Measurements from ENCODE around the gene NIPSNAP2. TPM values are rescaled to one million over a fixed set of nuclear protein-coding genes. Genes with fewer than 3 reads are reported as not detected.
A peak's percentile ranks its signal among the peaks of the same experiment; 100 is the strongest.

NIPSNAP2 gene
- total RNA-seq (97.7 and 123 TPM in 2 replicates), polyA plus RNA-seq (197 and 207 TPM in 2 replicates)

DNA sequence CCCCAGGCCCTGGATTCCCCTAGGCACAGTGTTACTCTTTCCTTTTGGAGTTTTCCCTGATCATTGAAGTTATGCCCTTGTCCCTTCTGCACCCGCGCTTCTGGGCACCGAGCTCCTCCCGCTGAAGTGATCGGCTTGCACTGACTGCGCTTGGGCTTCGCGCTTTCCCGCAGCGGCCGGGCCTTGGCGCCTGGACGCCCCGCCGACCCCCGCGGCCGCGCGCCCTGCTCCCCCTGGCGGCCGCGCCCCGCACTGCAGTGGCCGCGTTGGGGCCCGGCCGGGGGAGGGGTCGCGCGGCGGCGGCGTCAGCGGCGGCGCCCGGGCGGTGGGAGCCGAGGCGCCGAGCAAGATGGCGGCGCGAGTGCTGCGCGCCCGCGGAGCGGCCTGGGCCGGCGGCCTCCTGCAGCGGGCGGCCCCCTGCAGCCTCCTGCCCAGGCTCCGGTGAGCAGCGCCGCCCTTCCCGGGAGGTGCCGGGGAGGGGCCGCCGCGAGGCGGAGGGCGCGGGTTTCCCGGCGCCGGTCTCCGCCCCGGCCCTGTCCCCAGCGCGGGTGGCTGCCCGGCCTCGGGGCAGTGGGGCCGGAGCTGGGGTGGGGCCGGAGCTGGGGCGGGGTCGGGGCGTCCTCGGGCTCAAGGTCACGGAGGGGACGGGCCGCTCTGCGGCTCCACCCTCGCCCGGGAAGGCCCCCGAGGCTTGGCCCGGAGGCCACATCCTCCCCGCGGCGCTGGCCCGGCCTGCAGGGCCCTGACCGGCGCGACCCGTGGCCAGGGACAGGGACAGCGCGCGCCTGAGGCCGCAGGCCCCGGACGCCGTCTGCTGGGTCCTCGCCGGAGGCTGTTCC is at the start of gene NIPSNAP2:
TSS of gene NIPSNAP2 (plus strand) at position 325 of the 839 bp plus-strand sequence. CDS start at position 350, 25 bp downstream.
- Histone ChIP-seq H3K4me3 (peak within 1 kb of the TSS; percentile 74), H3K4me1 (ENCODE audit: low read depth) (peaks cover 8% of the 10 kb centered on the region), H3K27me3 (peaks cover 12% of the 10 kb centered on the region), H3K27ac (peak within 1 kb of the TSS; percentile 98), H3K36me3 (no peaks in the 10 kb centered on the region), H3K9me3 (ENCODE audit: low read depth) (no peaks in the 10 kb centered on the region)
- peak; percentile 74 to 88 for DNase-seq (ENCODE audit: low read depth in 1 of 2, low spot score in 1 of 2)
- TF ChIP-seq, protein P1, sequence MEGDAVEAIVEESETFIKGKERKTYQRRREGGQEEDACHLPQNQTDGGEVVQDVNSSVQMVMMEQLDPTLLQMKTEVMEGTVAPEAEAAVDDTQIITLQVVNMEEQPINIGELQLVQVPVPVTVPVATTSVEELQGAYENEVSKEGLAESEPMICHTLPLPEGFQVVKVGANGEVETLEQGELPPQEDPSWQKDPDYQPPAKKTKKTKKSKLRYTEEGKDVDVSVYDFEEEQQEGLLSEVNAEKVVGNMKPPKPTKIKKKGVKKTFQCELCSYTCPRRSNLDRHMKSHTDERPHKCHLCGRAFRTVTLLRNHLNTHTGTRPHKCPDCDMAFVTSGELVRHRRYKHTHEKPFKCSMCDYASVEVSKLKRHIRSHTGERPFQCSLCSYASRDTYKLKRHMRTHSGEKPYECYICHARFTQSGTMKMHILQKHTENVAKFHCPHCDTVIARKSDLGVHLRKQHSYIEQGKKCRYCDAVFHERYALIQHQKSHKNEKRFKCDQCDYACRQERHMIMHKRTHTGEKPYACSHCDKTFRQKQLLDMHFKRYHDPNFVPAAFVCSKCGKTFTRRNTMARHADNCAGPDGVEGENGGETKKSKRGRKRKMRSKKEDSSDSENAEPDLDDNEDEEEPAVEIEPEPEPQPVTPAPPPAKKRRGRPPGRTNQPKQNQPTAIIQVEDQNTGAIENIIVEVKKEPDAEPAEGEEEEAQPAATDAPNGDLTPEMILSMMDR (IDR thresholded peaks at IDR 0.05; ENCODE audit: low read depth, low read length), result peak; percentile 31

DNA sequence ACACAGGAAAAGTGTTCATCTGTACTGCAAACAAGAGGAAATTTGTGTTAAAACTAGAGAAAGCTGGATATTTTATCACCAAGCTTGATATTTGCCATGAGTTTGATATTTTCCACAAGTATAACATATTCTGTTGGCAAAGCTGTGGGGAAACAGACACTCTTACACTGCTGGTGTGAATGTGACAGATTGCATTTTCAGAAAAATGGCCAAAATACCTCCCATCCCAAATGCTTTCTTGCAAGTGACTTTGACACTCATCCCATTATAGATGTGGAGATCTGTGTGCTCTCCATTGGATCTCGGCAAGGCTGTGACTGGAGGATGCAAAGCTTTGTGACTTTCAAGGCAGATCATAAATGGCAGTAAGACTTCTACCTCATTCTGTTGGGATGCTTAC is 46.6 kb upstream of the NIPSNAP2 start:
- no peaks in the 10 kb centered on the region for H3K4me1 ChIP-seq (ENCODE audit: low read depth)
- no peak overlapping the region for H3K4me3 ChIP-seq
- H3K9me3 ChIP-seq (ENCODE audit: low read depth), result no peaks in the 10 kb centered on the region
- no peak overlapping the region for H3K27ac ChIP-seq
- TF ChIP-seq, protein P1 (IDR thresholded peaks at IDR 0.05; ENCODE audit: low read depth, low read length), result no peak
- no peaks in the 10 kb centered on the region for H3K27me3 ChIP-seq
- peaks cover 16% of the 10 kb centered on the region for H3K36me3 ChIP-seq
- DNase-seq (ENCODE audit: low read depth in 1 of 2, low spot score in 1 of 2), result no peak

DNA sequence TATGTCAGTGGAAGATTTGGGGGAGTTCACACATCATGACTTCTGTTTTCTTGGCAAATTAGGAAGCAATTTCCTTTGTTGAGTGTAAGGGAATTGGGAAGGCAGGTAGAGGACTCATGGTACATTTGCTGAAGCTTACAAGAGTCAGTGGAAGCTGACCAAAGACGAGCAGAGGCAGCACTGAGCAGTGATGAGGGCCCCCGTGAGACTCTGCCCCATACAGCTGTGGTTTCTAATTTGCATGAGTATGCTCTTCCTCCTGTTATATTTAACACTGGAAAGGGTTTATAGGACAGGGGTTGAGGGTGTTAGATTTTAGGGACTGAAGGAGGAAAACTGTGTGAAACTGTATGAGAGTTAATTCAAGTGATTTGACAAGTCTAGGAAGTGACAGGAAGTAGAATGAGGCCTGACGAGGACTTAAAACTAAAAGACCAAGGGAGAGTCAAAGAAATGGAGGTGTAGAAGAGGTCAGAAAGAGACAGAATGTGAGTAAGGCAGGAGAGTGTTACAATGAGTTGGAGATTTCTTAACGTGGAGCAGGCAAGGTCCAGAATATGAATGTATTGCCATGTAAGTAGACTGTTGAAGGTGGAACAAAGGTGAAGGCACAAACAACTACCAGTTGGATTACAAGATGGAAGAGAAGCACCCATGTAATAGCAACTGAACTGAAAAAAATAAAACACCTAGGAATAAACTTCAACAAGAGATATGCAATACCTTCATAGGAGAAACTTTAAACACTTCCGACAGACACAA is 36.2 kb upstream of the NIPSNAP2 start:
- Histone ChIP-seq H3K27ac (no peak overlapping the region), H3K4me3 (no peak overlapping the region), H3K36me3 (no peaks in the 10 kb centered on the region), H3K4me1 (ENCODE audit: low read depth) (no peaks in the 10 kb centered on the region), H3K27me3 (no peaks in the 10 kb centered on the region), H3K9me3 (ENCODE audit: low read depth) (no peaks in the 10 kb centered on the region)
- TF ChIP-seq, protein P1 (IDR thresholded peaks at IDR 0.05; ENCODE audit: low read depth, low read length), result no peak
- no peak for DNase-seq (ENCODE audit: low read depth in 1 of 2, low spot score in 1 of 2)

DNA sequence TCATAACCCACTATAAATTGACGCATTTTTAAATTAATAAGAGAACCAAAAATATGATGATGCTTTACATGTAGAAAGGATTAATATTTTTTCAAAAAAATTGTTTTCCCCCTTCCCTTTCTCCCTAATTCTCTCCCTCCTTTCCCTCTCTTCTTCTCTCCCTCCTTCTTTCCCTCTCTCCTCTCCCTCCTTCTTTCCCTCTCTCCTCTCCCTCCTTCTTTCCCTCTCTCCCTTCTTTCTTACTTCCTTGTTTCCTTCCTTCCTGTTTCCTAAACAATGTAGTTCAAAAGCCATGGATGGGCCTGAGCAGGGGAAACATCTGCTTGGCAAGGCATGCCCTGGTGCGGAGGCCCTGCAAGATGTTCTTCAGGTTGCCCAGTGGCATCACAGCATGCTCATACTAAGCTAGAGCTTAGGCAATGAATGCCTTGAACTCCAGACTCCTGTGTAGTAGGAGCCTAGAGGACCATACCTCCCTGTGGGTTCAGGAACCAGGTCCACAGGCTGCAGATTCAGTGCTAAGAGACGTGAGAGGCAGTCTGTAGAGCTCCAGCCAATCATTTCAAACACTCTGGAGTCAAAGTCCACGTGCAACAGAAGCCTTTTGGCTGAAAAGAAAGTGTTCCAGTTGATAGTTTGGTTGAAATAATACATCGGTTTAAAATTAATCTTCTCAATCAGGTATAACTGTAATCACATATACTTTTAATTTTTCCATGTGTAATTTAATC is 32.8 kb upstream of the NIPSNAP2 start:
- Histone ChIP-seq H3K4me3 (no peak overlapping the region), H3K36me3 (no peaks in the 10 kb centered on the region), H3K27me3 (no peaks in the 10 kb centered on the region), H3K27ac (no peak overlapping the region), H3K4me1 (ENCODE audit: low read depth) (no peaks in the 10 kb centered on the region), H3K9me3 (ENCODE audit: low read depth) (peaks cover 2% of the 10 kb centered on the region)
- TF ChIP-seq, protein P1 (IDR thresholded peaks at IDR 0.05; ENCODE audit: low read depth, low read length), result no peak
- DNase-seq (ENCODE audit: low read depth in 1 of 2, low spot score in 1 of 2), result no peak

DNA sequence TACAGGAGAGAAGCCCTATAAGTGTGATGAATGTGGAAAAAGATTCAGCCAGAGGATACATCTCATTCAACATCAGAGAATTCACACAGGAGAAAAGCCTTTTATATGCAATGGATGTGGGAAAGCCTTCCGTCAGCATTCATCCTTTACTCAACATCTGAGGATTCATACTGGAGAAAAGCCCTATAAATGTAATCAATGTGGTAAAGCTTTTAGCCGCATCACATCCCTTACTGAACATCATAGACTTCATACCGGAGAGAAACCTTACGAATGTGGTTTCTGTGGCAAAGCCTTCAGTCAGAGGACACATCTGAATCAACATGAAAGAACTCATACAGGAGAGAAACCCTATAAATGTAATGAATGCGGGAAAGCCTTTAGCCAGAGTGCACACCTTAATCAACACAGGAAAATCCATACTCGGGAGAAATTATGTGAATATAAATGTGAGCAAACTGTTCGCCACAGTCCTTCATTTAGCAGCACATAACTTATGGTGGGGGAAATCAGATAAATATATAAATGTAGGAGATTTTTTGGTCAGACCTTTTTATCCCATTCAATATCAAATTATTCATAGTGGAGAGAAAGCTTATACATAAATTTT is 24.8 kb upstream of the NIPSNAP2 start:
- Histone ChIP-seq H3K27ac (no peak overlapping the region), H3K36me3 (no peaks in the 10 kb centered on the region), H3K4me1 (ENCODE audit: low read depth) (no peaks in the 10 kb centered on the region), H3K27me3 (no peaks in the 10 kb centered on the region), H3K4me3 (no peak overlapping the region), H3K9me3 (ENCODE audit: low read depth) (peaks cover 3% of the 10 kb centered on the region)
- DNase-seq (ENCODE audit: low read depth in 1 of 2, low spot score in 1 of 2), result no peak
- TF ChIP-seq, protein P1 (IDR thresholded peaks at IDR 0.05; ENCODE audit: low read depth, low read length), result no peak
